Vagina (tissue), 2 donors: ENCODE data around the gene SMIM43. TPM values are rescaled to one million over a fixed set of nuclear protein-coding genes. Genes with fewer than 3 reads are reported as not detected.

Experiments
- DNase-seq, 2 donors: peaks; one replicate each; pipeline ENCODE4 v3.0.0-alpha.2; 2017; ENCODE audit errors: extremely low spot score in 2 of 2
- H3K27ac ChIP-seq: fragments of 200-600 bp; sonication (generic); one replicate; pipeline ENCODE4 v1.5.1; 2019
- H3K27me3 ChIP-seq: fragments of 200-600 bp; sonication (generic); one replicate; pipeline ENCODE4 v1.5.1; 2019
- H3K36me3 ChIP-seq, 2 donors: fragments of 200-600 bp; sonication (generic); one replicate each; pipeline ENCODE4 v1.5.1; 2017 to 2019
- H3K4me1 ChIP-seq: fragments of 200-600 bp; sonication (generic); one replicate; pipeline ENCODE4 v1.5.1; 2019
- H3K4me3 ChIP-seq, 2 donors: fragments of 200-600 bp; sonication (generic); 1 replicate in 1 of 2; 2 replicates in 1 of 2; pipeline ENCODE4 v1.5.1; 2016 to 2019
- H3K9me3 ChIP-seq: fragments of 200-600 bp; sonication (generic); one replicate; pipeline ENCODE4 v1.5.1; 2019
- CTCF ChIP-seq, 3 experiments: fragments of 450-650 bp in 2 of 3; fragments of 200-600 bp in 1 of 3; sonication (generic) in 1 of 3; IDR thresholded peaks; one replicate each; pipeline ENCODE4 v1.5.1; 2017 to 2019; ENCODE audit warnings: antibody characterized with exemption in 3 of 3, mild to moderate bottlenecking in 2 of 3, moderate library complexity in 2 of 3
- POLR2A ChIP-seq, 2 donors: fragments of 450-650 bp; IDR thresholded peaks; one replicate each; pipeline ENCODE4 v1.6.1; 2017; ENCODE audit warnings: antibody characterized with exemption in 2 of 2, mild to moderate bottlenecking in 2 of 2, moderate library complexity in 2 of 2
- POLR2AphosphoS5 ChIP-seq, 2 donors: sonication (generic); formaldehyde crosslinking; IDR thresholded peaks; one replicate each; pipeline ENCODE4 v1.9.0; 2017; ENCODE audit warnings: antibody characterized with exemption in 2 of 2, mild to moderate bottlenecking in 2 of 2, low read depth in 1 of 2; ENCODE audit not compliant: insufficient read depth in 1 of 2
- intact Hi-C: fragments of 100-400 bp; cut with DNase I; formaldehyde crosslinking; loops from one replicate; pipeline ENCODE4 v1.15.1; 2023
- total RNA-seq: library from RNA; depleted of rRNA; stranded (reverse); fragments of >200 nt; gene quantifications from one replicate; pipeline ENCODE4 v1.2.3, GENCODE V29; 2016

The SMIM43 gene
- total RNA-seq, 1 donor from 2014 or later: not detected

GRCh38 chr4:121726642-121727268 is 38.2 kb downstream of the SMIM43 start:
- no peak for DNase-seq
- no peak overlapping the region for H3K4me3 ChIP-seq
- intact Hi-C loops: no loop called here
- no peaks in the 10 kb centered on the region for H3K4me1 ChIP-seq
- H3K27ac ChIP-seq: no peak overlapping the region
- no peaks in the 10 kb centered on the region for H3K36me3 ChIP-seq
- no peaks in the 10 kb centered on the region for H3K9me3 ChIP-seq
- no peak for TF ChIP-seq POLR2A (IDR thresholded peaks at IDR 0.05)
- TF ChIP-seq CTCF (IDR thresholded peaks at IDR 0.05): peak; percentile 45 to 62 (median 62)
- no peak for TF ChIP-seq POLR2AphosphoS5 (IDR thresholded peaks at IDR 0.05; ENCODE audit: insufficient read depth in 1 of 2, low read depth in 1 of 2)
- H3K27me3 ChIP-seq: no peaks in the 10 kb centered on the region

GRCh38 chr4:121724671-121725070 is 40.3 kb downstream of the SMIM43 start:
- DNase-seq: no peak
- H3K36me3 ChIP-seq: no peaks in the 10 kb centered on the region
- intact Hi-C loops: no loop called here
- H3K27me3 ChIP-seq: no peaks in the 10 kb centered on the region
- H3K9me3 ChIP-seq: no peaks in the 10 kb centered on the region
- H3K4me1 ChIP-seq: no peaks in the 10 kb centered on the region
- H3K27ac ChIP-seq: no peak overlapping the region
- no peak overlapping the region for H3K4me3 ChIP-seq
- TF ChIP-seq POLR2A (IDR thresholded peaks at IDR 0.05) (no peak), POLR2AphosphoS5 (IDR thresholded peaks at IDR 0.05; ENCODE audit: insufficient read depth in 1 of 2, low read depth in 1 of 2) (no peak), CTCF (IDR thresholded peaks at IDR 0.05) (no peak)

GRCh38 chr4:121721700-121722099 is 43.3 kb downstream of the SMIM43 start:
- no peak for DNase-seq
- TF ChIP-seq POLR2AphosphoS5 (IDR thresholded peaks at IDR 0.05; ENCODE audit: insufficient read depth in 1 of 2, low read depth in 1 of 2) (no peak), CTCF (IDR thresholded peaks at IDR 0.05) (no peak), POLR2A (IDR thresholded peaks at IDR 0.05) (no peak)
- intact Hi-C loops: no loop called here
- no peaks in the 10 kb centered on the region for H3K36me3 ChIP-seq
- H3K27ac ChIP-seq: no peak overlapping the region
- no peaks in the 10 kb centered on the region for H3K9me3 ChIP-seq
- H3K4me3 ChIP-seq: no peak overlapping the region
- H3K27me3 ChIP-seq: no peaks in the 10 kb centered on the region
- H3K4me1 ChIP-seq: no peaks in the 10 kb centered on the region

GRCh38 chr4:121720109-121720508 is 44.9 kb downstream of the SMIM43 start:
- intact Hi-C loops: no loop called here
- no peaks in the 10 kb centered on the region for H3K9me3 ChIP-seq
- H3K27me3 ChIP-seq: no peaks in the 10 kb centered on the region
- no peak overlapping the region for H3K4me3 ChIP-seq
- H3K36me3 ChIP-seq: no peaks in the 10 kb centered on the region
- TF ChIP-seq POLR2AphosphoS5 (IDR thresholded peaks at IDR 0.05; ENCODE audit: insufficient read depth in 1 of 2, low read depth in 1 of 2): no peak
- TF ChIP-seq POLR2A (IDR thresholded peaks at IDR 0.05): no peak
- no peak for TF ChIP-seq CTCF (IDR thresholded peaks at IDR 0.05)
- no peak overlapping the region for H3K27ac ChIP-seq
- no peak for DNase-seq
- H3K4me1 ChIP-seq: no peaks in the 10 kb centered on the region

- intact Hi-C loops: loop anchor here (10.0 kb wide), 1 partner anchor 87 kb away; the partner anchor contains the start of gene EXOSC9
- no peaks in the 10 kb centered on the region for H3K4me1 ChIP-seq
- DNase-seq: no peak
- H3K4me3 ChIP-seq: no peak overlapping the region
- no peak overlapping the region for H3K27ac ChIP-seq
- TF ChIP-seq POLR2A (IDR thresholded peaks at IDR 0.05) (no peak), POLR2AphosphoS5 (IDR thresholded peaks at IDR 0.05; ENCODE audit: insufficient read depth in 1 of 2, low read depth in 1 of 2) (no peak), CTCF (IDR thresholded peaks at IDR 0.05) (no peak)
- H3K9me3 ChIP-seq: no peaks in the 10 kb centered on the region
- H3K27me3 ChIP-seq: no peaks in the 10 kb centered on the region
- H3K36me3 ChIP-seq: no peaks in the 10 kb centered on the region
Measured at GRCh38 chr4:121717680-121718237, 47.2 kb downstream of the SMIM43 start.
